ENCODE measurements around the gene CPA3. TPM values are rescaled to one million over a fixed set of nuclear protein-coding genes. Genes with fewer than 3 reads are reported as not detected.

Gene CPA3
- total RNA-seq (2014; rRNA removed; shearing (Covaris generic); ENCODE audit: low replicate concordance), result not detected in 2 replicates

- in situ Hi-C loops (cut with HindIII; ENCODE audit: low pct_unique_long_range_greater_than_20kb, low sequenced_read_pairs), result no loop called here
- no peak for DNase-seq (ENCODE audit: low read depth)
Measured at GRCh38 chr3:148865049-148865448, at the start of gene CPA3. Gene CPA3 (plus strand): TSS chr3:148865296. CDS start chr3:148865308, 12 bp downstream.

- in situ Hi-C loops (cut with HindIII; ENCODE audit: low pct_unique_long_range_greater_than_20kb, low sequenced_read_pairs), result no loop called here
- DNase-seq (ENCODE audit: low read depth), result no peak
Measured at GRCh38 chr3:148815316-148816110, 49.6 kb upstream of the CPA3 start.

GRCh38 chr3:148816427-148816826 is 48.7 kb upstream of the CPA3 start:
- in situ Hi-C loops (cut with HindIII; ENCODE audit: low pct_unique_long_range_greater_than_20kb, low sequenced_read_pairs), result no loop called here

GRCh38 chr3:148816981-148817525 is 48.0 kb upstream of the CPA3 start:
- in situ Hi-C loops (cut with HindIII; ENCODE audit: low pct_unique_long_range_greater_than_20kb, low sequenced_read_pairs), result no loop called here
- peak; percentile 17 for DNase-seq (ENCODE audit: low read depth)

More at GRCh38 chr3:148816427-148816826, 48.7 kb upstream of the CPA3 start:
- no peak for DNase-seq (ENCODE audit: low read depth)

GRCh38 chr3:148820361-148821245 is 44.5 kb upstream of the CPA3 start:
- peak; percentile 10 for DNase-seq (ENCODE audit: low read depth)
- in situ Hi-C loops (cut with HindIII; ENCODE audit: low pct_unique_long_range_greater_than_20kb, low sequenced_read_pairs), result no loop called here

- no peak for DNase-seq (ENCODE audit: low read depth)
- in situ Hi-C loops (cut with HindIII; ENCODE audit: low pct_unique_long_range_greater_than_20kb, low sequenced_read_pairs), result no loop called here
Measured at GRCh38 chr3:148823026-148823425, 42.1 kb upstream of the CPA3 start.

- DNase-seq (ENCODE audit: low read depth), result no peak
- in situ Hi-C loops (cut with HindIII; ENCODE audit: low pct_unique_long_range_greater_than_20kb, low sequenced_read_pairs), result no loop called here
Measured at GRCh38 chr3:148825476-148825875, 39.6 kb upstream of the CPA3 start.

GRCh38 chr3:148827585-148827984 is 37.5 kb upstream of the CPA3 start, which contains the start of gene CPB1:
Gene CPB1 (plus strand): TSS chr3:148827811. CDS start chr3:148827824, 13 bp downstream.
- DNase-seq (ENCODE audit: low read depth), result no peak
- in situ Hi-C loops (cut with HindIII; ENCODE audit: low pct_unique_long_range_greater_than_20kb, low sequenced_read_pairs), result no loop called here

- in situ Hi-C loops (cut with HindIII; ENCODE audit: low pct_unique_long_range_greater_than_20kb, low sequenced_read_pairs), result no loop called here
- DNase-seq (ENCODE audit: low read depth), result no peak
Measured at GRCh38 chr3:148828136-148828690, 36.9 kb upstream of the CPA3 start.

GRCh38 chr3:148829926-148830325 is 35.2 kb upstream of the CPA3 start:
- in situ Hi-C loops (cut with HindIII; ENCODE audit: low pct_unique_long_range_greater_than_20kb, low sequenced_read_pairs), result no loop called here
- no peak for DNase-seq (ENCODE audit: low read depth)

GRCh38 chr3:148833223-148833622 is 31.9 kb upstream of the CPA3 start:
- in situ Hi-C loops (cut with HindIII; ENCODE audit: low pct_unique_long_range_greater_than_20kb, low sequenced_read_pairs), result no loop called here
- DNase-seq (ENCODE audit: low read depth), result no peak

- in situ Hi-C loops (cut with HindIII; ENCODE audit: low pct_unique_long_range_greater_than_20kb, low sequenced_read_pairs), result no loop called here
- no peak for DNase-seq (ENCODE audit: low read depth)
Measured at GRCh38 chr3:148839805-148840204, 25.3 kb upstream of the CPA3 start.

- in situ Hi-C loops (cut with HindIII; ENCODE audit: low pct_unique_long_range_greater_than_20kb, low sequenced_read_pairs), result no loop called here
- no peak for DNase-seq (ENCODE audit: low read depth)
Measured at GRCh38 chr3:148840451-148840850, 24.6 kb upstream of the CPA3 start.

GRCh38 chr3:148845756-148846395 is 19.2 kb upstream of the CPA3 start:
- DNase-seq (ENCODE audit: low read depth), result no peak
- in situ Hi-C loops (cut with HindIII; ENCODE audit: low pct_unique_long_range_greater_than_20kb, low sequenced_read_pairs), result no loop called here

GRCh38 chr3:148847351-148847750 is 17.7 kb upstream of the CPA3 start:
- no peak for DNase-seq (ENCODE audit: low read depth)
- in situ Hi-C loops (cut with HindIII; ENCODE audit: low pct_unique_long_range_greater_than_20kb, low sequenced_read_pairs), result no loop called here

GRCh38 chr3:148848410-148848809 is 16.7 kb upstream of the CPA3 start:
- DNase-seq (ENCODE audit: low read depth), result no peak

GRCh38 chr3:148852271-148852992 is 12.7 kb upstream of the CPA3 start:
- no peak for DNase-seq (ENCODE audit: low read depth)
- in situ Hi-C loops (cut with HindIII; ENCODE audit: low pct_unique_long_range_greater_than_20kb, low sequenced_read_pairs), result no loop called here

More at GRCh38 chr3:148848410-148848809, 16.7 kb upstream of the CPA3 start:
- in situ Hi-C loops (cut with HindIII; ENCODE audit: low pct_unique_long_range_greater_than_20kb, low sequenced_read_pairs), result no loop called here

Data from Caki2 (cell line).